SK-N-SH treated with all-trans-retinoic acid at 6 μM for 48 hours (cell line): ENCODE results near the gene CD48.

ENCODE experiments used
- ATAC-seq: fragments of 200-7000 bp; cut with Tn5 transposase; 3 replicates; pipeline ENCODE4 v1.9.1; 2020; ENCODE audit warnings: mild to moderate bottlenecking, moderate library complexity
- ARNTL ChIP-seq: fragments of 450-650 bp; formaldehyde crosslinking; IDR thresholded peaks from 2 replicates; pipeline ENCODE4 v1.5.0; 2020; ENCODE audit warnings: low read depth, mild to moderate bottlenecking, moderate library complexity, borderline replicate concordance
- BACH2 ChIP-seq: fragments of 250-450 bp; sonication (Bioruptor Pico); IDR thresholded peaks from 2 replicates; pipeline ENCODE4 v1.9.0; 2021; ENCODE audit warnings: mild to moderate bottlenecking, borderline replicate concordance
- CREB5 ChIP-seq: fragments of 250-450 bp; sonication (Bioruptor Pico); IDR thresholded peaks from 2 replicates; pipeline ENCODE4 v1.5.1; 2020; ENCODE audit warnings: low read depth, mild to moderate bottlenecking, moderate library complexity
- CSDC2 ChIP-seq: fragments of 250-450 bp; sonication (Bioruptor Pico); IDR thresholded peaks from 2 replicates; pipeline ENCODE4 v1.5.0; 2020; ENCODE audit warnings: mild to moderate bottlenecking, moderate library complexity
- ESRRG ChIP-seq: fragments of 250-450 bp; sonication (Bioruptor Pico); IDR thresholded peaks from 2 replicates; pipeline ENCODE4 v1.6.1; 2021; ENCODE audit warnings: mild to moderate bottlenecking
- GLIS3 ChIP-seq: fragments of 250-450 bp; sonication (Bioruptor Pico); IDR thresholded peaks from 2 replicates; pipeline ENCODE4 v1.5.0; 2020; ENCODE audit warnings: mild to moderate bottlenecking, moderate library complexity
- OSR1 ChIP-seq: fragments of 250-450 bp; sonication (Bioruptor Pico); IDR thresholded peaks from 2 replicates; pipeline ENCODE4 v1.8.0; 2022; ENCODE audit warnings: moderate library complexity, mild to moderate bottlenecking, inconsistent platforms
- PATZ1 ChIP-seq: fragments of 250-450 bp; sonication (Bioruptor Pico); IDR thresholded peaks from 2 replicates; pipeline ENCODE4 v1.8.0; 2020; ENCODE audit warnings: mild to moderate bottlenecking, moderate library complexity, borderline replicate concordance
- POU6F1 ChIP-seq: fragments of 250-450 bp; sonication (Bioruptor Pico); IDR thresholded peaks from 2 replicates; pipeline ENCODE4 v1.8.0; 2021; ENCODE audit warnings: low read depth, mild to moderate bottlenecking, moderate library complexity, borderline replicate concordance
- PPARA ChIP-seq: fragments of 250-450 bp; sonication (Bioruptor Pico); IDR thresholded peaks from 2 replicates; pipeline ENCODE4 v1.5.0; 2020; ENCODE audit warnings: mild to moderate bottlenecking, borderline replicate concordance
- RARB ChIP-seq: fragments of 250-450 bp; sonication (Bioruptor Pico); IDR thresholded peaks from 2 replicates; pipeline ENCODE4 v1.8.0; 2021; ENCODE audit warnings: mild to moderate bottlenecking, moderate library complexity
- SNAI2 ChIP-seq: fragments of 250-450 bp; sonication (Bioruptor Pico); IDR thresholded peaks from 2 replicates; pipeline ENCODE4 v1.5.0; 2020; ENCODE audit warnings: mild to moderate bottlenecking, moderate library complexity
- TCF4 ChIP-seq: fragments of 250-450 bp; sonication (Bioruptor Pico); IDR thresholded peaks from 2 replicates; pipeline ENCODE4 v1.8.0; 2021; ENCODE audit warnings: mild to moderate bottlenecking, moderate library complexity, borderline replicate concordance
- TOX ChIP-seq: fragments of 250-450 bp; sonication (Bioruptor Pico); IDR thresholded peaks from 2 replicates; pipeline ENCODE4 v1.8.0; 2021; ENCODE audit warnings: mild to moderate bottlenecking, moderate library complexity, borderline replicate concordance
- TSHZ2 ChIP-seq: fragments of 250-450 bp; sonication (Bioruptor Pico); IDR thresholded peaks from 2 replicates; pipeline ENCODE4 v1.5.0; 2020; ENCODE audit warnings: mild to moderate bottlenecking, moderate library complexity
- ZC3H10 ChIP-seq: fragments of 250-450 bp; sonication (Bioruptor Pico); IDR thresholded peaks from 2 replicates; pipeline ENCODE4 v1.5.1; 2021; ENCODE audit warnings: mild to moderate bottlenecking, moderate library complexity
- ZFP3 ChIP-seq: fragments of 250-450 bp; sonication (Bioruptor Pico); IDR thresholded peaks from 2 replicates; pipeline ENCODE4 v1.5.0; 2020; ENCODE audit warnings: mild to moderate bottlenecking, moderate library complexity
- ZFP30 ChIP-seq: fragments of 450-650 bp; formaldehyde crosslinking; IDR thresholded peaks from 2 replicates; pipeline ENCODE4 v1.5.0; 2022; ENCODE audit warnings: mild to moderate bottlenecking, moderate library complexity
- ZNF565 ChIP-seq: fragments of 450-650 bp; formaldehyde crosslinking; conservative IDR thresholded peaks from 2 replicates; pipeline ENCODE4 v1.5.0; 2020; ENCODE audit warnings: low read depth, mild to moderate bottlenecking, moderate library complexity
- ZNF70 ChIP-seq: fragments of 450-650 bp; formaldehyde crosslinking; IDR thresholded peaks from 2 replicates; pipeline ENCODE4 v1.5.0; 2020; ENCODE audit warnings: mild to moderate bottlenecking, moderate library complexity
- ZNF8 ChIP-seq: fragments of 450-650 bp; formaldehyde crosslinking; IDR thresholded peaks from 2 replicates; pipeline ENCODE4 v1.5.0; 2020; ENCODE audit warnings: mild to moderate bottlenecking, moderate library complexity

Gene CD48

GRCh38 chr1:160657250-160657781 is 54.3 kb downstream of the CD48 start:
- TF ChIP-seq BACH2 (CRISPR knock-in tag), result no peak
- TF ChIP-seq ZC3H10 (CRISPR knock-in tag), result no peak
- TF ChIP-seq ZFP30 (CRISPR knock-in tag), result no peak
- no peak for TF ChIP-seq TSHZ2 (CRISPR knock-in tag)
- TF ChIP-seq ZNF565 (CRISPR knock-in tag), result no peak
- TF ChIP-seq ZFP3 (CRISPR knock-in tag), result no peak
- TF ChIP-seq PPARA (CRISPR knock-in tag), result no peak
- no peak for TF ChIP-seq TOX (CRISPR knock-in tag)
- no peak for TF ChIP-seq PATZ1
- no peak for TF ChIP-seq POU6F1
- TF ChIP-seq RARB, result no peak
- no peak for TF ChIP-seq TCF4 (CRISPR knock-in tag)
- TF ChIP-seq ESRRG (CRISPR knock-in tag), result no peak
- no peak for TF ChIP-seq ARNTL (CRISPR knock-in tag)
- no peak for TF ChIP-seq ZNF70 (CRISPR knock-in tag)
- TF ChIP-seq CREB5 (CRISPR knock-in tag), result no peak
- TF ChIP-seq CSDC2 (CRISPR knock-in tag), result no peak
- no peak for TF ChIP-seq ZNF8 (CRISPR knock-in tag)
- TF ChIP-seq SNAI2 (CRISPR knock-in tag), result no peak
- no peak for TF ChIP-seq GLIS3

GRCh38 chr1:160656737-160657136 is 54.9 kb downstream of the CD48 start:
- TF ChIP-seq TSHZ2 (CRISPR knock-in tag), result no peak
- ATAC-seq, result no peak

More at GRCh38 chr1:160657250-160657781, 54.3 kb downstream of the CD48 start:
- ATAC-seq, result no peak

- no peak for TF ChIP-seq ZNF565 (CRISPR knock-in tag)
- TF ChIP-seq ZNF70 (CRISPR knock-in tag), result no peak
- TF ChIP-seq PATZ1, result no peak
- TF ChIP-seq OSR1 (CRISPR knock-in tag), result no peak
- no peak for TF ChIP-seq TOX (CRISPR knock-in tag)
- TF ChIP-seq ZFP3 (CRISPR knock-in tag), result no peak
- no peak for TF ChIP-seq SNAI2 (CRISPR knock-in tag)
- TF ChIP-seq CSDC2 (CRISPR knock-in tag), result no peak
- no peak for TF ChIP-seq TCF4 (CRISPR knock-in tag)
- no peak for ATAC-seq
Observed at GRCh38 chr1:160653620-160654016, 58.0 kb downstream of the CD48 start.
